WERI-Rb-1 (cell line): Measurements from ENCODE around the gene NPLOC4.

Experiments used
- DNase-seq: peaks from one replicate; pipeline ENCODE4 v3.0.0-alpha.2; 2020
- H3K27ac ChIP-seq: fragments of 250-450 bp; sonication (Bioruptor Pico); 2 replicates; pipeline ENCODE4 v1.5.1; 2020; ENCODE audit warnings: mild to moderate bottlenecking, moderate library complexity
- H3K27me3 ChIP-seq: fragments of 250-450 bp; sonication (Bioruptor Pico); 2 replicates; pipeline ENCODE4 v1.5.1; 2021; ENCODE audit warnings: mild to moderate bottlenecking, low read depth, moderate library complexity; ENCODE audit not compliant: insufficient read depth, severe bottlenecking
- H3K36me3 ChIP-seq: fragments of 250-450 bp; sonication (Bioruptor Pico); 2 replicates; pipeline ENCODE4 v1.5.1; 2020; ENCODE audit warnings: mild to moderate bottlenecking, moderate library complexity
- H3K4me3 ChIP-seq: 2 replicates; pipeline ENCODE4 v1.5.1; 2011; ENCODE audit warnings: low read depth, mild to moderate bottlenecking, control low read depth, low read length
- H3K9me3 ChIP-seq: fragments of 250-450 bp; sonication (Bioruptor Pico); 2 replicates; pipeline ENCODE4 v1.5.1; 2021; ENCODE audit warnings: mild to moderate bottlenecking, moderate library complexity; ENCODE audit not compliant: severe bottlenecking
- TF ChIP-seq, protein P1 (sequence below): IDR thresholded peaks from 2 replicates; pipeline ENCODE4 v1.5.1; 2011; ENCODE audit warnings: low read depth, mild to moderate bottlenecking, control low read depth, inconsistent platforms, low read length

Gene NPLOC4

DNA sequence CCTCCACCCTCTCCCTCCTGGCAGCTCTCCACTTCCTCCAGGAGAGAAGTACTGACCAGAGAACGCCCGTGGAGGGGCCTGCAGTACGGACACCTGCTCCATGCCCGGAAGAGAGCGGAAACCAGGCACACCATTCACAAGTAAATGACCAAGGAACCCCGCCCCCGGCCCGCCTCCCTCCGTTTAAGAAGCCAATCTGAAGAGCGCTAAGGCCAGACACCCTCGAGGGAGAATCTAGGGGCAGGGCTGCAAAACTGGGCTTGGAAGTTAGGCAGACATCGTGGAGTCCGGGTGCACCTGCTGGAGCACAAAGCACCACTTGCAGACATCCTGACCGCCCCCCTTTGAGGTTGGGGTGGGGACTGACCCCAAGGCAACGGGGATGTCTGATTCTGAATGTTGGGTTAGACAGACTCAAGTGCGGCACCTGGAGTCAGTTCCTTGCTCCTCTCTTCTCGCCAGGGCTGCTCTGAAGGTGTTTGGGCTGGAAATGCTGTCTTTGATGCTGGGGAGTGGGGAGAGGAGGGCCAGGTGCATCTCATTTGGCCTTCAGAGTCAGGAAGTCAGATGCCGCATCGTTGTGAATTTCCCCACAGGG, 83.8 kb downstream of the NPLOC4 start:
- Histone ChIP-seq H3K9me3 (no peaks in the 10 kb centered on the region), H3K36me3 (peaks cover 51% of the 10 kb centered on the region), H3K27me3 (no peaks in the 10 kb centered on the region), H3K27ac (peak overlapping the region; percentile 90), H3K4me3 (peak overlapping the region; percentile 72)
- TF ChIP-seq, protein P1, sequence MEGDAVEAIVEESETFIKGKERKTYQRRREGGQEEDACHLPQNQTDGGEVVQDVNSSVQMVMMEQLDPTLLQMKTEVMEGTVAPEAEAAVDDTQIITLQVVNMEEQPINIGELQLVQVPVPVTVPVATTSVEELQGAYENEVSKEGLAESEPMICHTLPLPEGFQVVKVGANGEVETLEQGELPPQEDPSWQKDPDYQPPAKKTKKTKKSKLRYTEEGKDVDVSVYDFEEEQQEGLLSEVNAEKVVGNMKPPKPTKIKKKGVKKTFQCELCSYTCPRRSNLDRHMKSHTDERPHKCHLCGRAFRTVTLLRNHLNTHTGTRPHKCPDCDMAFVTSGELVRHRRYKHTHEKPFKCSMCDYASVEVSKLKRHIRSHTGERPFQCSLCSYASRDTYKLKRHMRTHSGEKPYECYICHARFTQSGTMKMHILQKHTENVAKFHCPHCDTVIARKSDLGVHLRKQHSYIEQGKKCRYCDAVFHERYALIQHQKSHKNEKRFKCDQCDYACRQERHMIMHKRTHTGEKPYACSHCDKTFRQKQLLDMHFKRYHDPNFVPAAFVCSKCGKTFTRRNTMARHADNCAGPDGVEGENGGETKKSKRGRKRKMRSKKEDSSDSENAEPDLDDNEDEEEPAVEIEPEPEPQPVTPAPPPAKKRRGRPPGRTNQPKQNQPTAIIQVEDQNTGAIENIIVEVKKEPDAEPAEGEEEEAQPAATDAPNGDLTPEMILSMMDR = peak; percentile 55; the same call in 1 of the 2 replicates
- DNase-seq = peak; percentile 85

DNA sequence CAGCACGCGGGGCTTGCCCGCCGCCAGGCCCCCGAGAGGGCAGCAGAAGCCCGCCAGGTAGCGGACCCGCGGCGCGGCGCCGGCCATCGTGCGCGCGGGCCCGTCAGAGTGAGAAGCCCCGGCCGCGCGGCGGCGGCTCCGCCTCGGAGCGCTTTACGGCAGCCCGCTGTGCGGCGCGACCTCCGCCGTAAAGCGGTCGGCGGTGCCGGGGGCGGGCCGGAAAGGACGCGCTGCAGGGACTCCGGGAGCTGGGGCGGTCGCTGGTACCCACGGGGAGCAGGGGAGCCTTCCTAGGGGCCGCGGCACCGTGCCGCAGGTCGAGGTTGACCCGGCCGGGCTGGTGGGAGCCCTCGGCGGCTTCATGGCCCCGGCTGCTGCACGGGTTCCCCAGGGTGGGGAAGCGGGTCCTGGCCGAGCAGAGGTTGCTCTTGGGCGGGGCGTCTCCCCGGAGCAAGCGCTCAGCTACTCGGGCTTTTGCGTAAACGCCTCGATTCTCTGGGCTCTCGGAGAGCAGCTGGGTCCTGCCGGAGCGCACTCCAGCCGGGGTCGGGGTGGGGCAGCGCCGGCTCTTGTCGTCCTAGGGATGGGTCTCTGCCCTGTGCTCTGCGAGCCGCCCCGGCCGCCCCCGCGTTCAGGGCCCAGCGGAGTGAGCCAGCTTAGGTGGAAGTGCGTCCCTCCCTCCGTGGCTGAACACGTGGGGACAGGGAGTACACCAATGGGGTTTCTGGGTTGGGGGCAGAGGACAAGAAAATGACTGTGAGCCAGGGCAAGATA, 84.5 kb downstream of the NPLOC4 start, which contains the start of gene FAAP100:
Gene FAAP100, minus strand, starts transcription at position 110 of the 774 bp plus-strand sequence. Its CDS starts 23 bp downstream, at position 87.
- peak within 1 kb of the TSS; percentile 72 for H3K4me3 ChIP-seq
- TF ChIP-seq, protein P1 = no peak
- peak within 1 kb of the TSS; percentile 90 for H3K27ac ChIP-seq
- peak; percentile 84 for DNase-seq
- H3K27me3 ChIP-seq = no peaks in the 10 kb centered on the region
- no peaks in the 10 kb centered on the region for H3K9me3 ChIP-seq
- peaks cover 51% of the 10 kb centered on the region for H3K36me3 ChIP-seq

DNA sequence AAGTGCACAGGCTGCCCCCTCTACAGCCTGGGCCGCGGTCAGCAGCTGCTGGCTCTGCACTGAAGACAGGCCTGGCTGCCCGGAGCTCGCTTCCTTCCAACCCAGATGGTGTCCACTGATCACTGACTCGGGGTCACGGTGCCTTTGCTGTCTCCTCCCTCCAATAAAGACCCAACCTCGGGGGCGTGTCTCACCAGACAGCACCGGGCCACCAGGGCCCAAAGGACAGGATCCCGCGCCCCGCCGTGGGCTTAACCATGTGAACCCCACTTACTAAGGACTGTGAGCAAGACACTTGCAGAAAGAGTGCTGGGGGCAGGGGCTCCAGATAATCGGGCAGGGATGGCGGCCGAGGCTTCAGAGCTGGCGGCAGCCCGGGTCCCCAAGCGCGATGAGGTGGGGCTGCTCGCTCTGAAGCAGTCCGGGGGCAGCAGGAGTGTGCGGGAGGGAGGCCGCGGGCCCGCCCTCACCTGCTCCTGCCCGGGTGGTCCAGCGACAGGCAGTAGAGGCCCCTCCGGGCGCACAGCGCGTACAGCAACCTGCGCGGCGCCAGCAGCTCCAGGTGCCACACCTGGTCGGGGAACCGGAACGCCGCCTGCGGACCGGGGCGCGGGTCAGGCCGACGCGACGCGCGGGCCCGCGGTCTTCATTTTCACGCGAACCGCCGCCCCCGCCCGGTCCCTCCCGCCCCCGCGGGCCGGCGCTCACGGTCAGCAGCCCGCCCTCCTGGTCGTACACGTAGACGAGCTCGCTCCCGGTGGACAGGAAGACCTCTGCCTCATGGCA, 85.3 kb downstream of the NPLOC4 start:
- Histone ChIP-seq H3K4me3 (peak overlapping the region; percentile 72), H3K9me3 (no peaks in the 10 kb centered on the region), H3K36me3 (peaks cover 51% of the 10 kb centered on the region), H3K27ac (peak overlapping the region; percentile 90), H3K27me3 (no peaks in the 10 kb centered on the region)
- DNase-seq = peak; percentile 85
- TF ChIP-seq, protein P1 = no peak

DNA sequence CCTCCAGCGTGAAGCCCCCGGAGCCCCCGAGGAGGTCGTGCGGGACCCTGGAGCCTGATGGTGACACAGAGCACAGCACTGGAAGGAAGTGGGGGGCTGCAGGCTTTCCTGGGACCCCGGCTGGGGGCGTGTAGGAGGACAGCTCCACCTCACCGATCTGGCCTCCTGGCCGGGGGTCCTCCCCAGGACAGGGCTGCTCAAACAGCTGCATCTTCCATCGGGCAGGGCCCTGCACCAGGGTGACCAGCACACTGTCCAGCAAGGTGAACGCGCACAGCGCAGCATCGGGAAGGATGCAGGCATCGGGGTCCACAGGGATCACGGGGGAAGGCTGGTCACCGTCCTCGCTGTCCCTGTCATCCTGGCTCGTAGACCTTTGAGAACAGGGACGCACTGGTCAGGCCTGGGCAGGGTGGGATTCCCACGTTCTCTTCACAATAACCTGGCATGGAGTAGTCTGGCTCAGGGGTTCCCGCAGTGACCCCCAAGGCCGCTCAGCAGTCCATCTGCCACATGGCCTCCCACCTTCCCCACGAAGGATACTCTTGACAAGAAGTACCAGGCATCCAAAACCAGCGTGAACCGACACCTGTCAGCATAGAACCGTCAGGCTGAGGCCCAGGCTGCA, 86.0 kb downstream of the NPLOC4 start:
- TF ChIP-seq, protein P1 = no peak
- no peaks in the 10 kb centered on the region for H3K27me3 ChIP-seq
- H3K9me3 ChIP-seq = no peaks in the 10 kb centered on the region
- H3K36me3 ChIP-seq = peaks cover 54% of the 10 kb centered on the region
- peak overlapping the region; percentile 90 for H3K27ac ChIP-seq
- peak overlapping the region; percentile 72 for H3K4me3 ChIP-seq
- DNase-seq = no peak

DNA sequence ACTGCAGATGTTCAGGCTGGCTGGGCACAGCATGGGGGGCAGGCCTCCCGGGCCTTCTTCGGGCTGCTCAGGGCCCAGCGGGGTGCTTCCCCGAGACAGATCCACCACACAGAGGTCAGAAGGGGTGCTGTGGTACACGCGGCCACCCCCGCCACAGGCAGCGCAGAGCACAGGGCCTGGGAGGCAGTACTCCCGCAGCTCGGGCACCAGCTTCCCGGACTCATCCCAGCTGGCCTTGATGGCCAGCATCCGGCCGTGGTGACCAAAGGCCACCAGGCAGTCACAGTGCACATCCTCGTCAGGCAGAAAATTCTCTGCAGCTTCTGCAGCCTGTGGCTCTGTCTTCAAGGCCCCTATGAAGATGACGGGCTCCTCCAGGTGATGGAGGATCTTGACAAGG, 86.6 kb downstream of the NPLOC4 start:
- Histone ChIP-seq H3K27me3 (no peaks in the 10 kb centered on the region), H3K27ac (no peak overlapping the region), H3K4me3 (no peak overlapping the region), H3K36me3 (peaks cover 58% of the 10 kb centered on the region), H3K9me3 (no peaks in the 10 kb centered on the region)
- TF ChIP-seq, protein P1 = no peak
- no peak for DNase-seq
